Calu3 (cell line): ENCODE measurements around the gene DNAJB8. TPM values are rescaled to one million over a fixed set of nuclear protein-coding genes. Genes with fewer than 3 reads are reported as not detected.

Source experiments
- BruUV-seq: library from RNA; stranded (reverse); fragments of 400-500 nt; replicated peaks from 2 replicates; lab custom pipeline; 2021; lab: Mats Ljungman, UMichigan
- CTCF ChIA-PET: fragments of 300-600 bp; sonication (Branson Sonifier 250); formaldehyde crosslinking; loops from one replicate; lab custom pipeline; 2022; ENCODE audit warnings: antibody characterized with exemption; lab: Charles Lee
- DNase-seq: peaks from one replicate; pipeline ENCODE4 v3.0.0; 2022
- H3K27ac Mint-ChIP-seq: one replicate; pipeline ENCODE4 v1.8.0; 2022; ENCODE audit warnings: mixed read lengths; ENCODE audit not compliant: unreplicated experiment
- H3K27me3 Mint-ChIP-seq: one replicate; pipeline ENCODE4 v1.8.0; 2022; ENCODE audit warnings: mixed read lengths; ENCODE audit not compliant: unreplicated experiment
- H3K36me3 Mint-ChIP-seq: one replicate; pipeline ENCODE4 v1.8.0; 2022; ENCODE audit warnings: mild to moderate bottlenecking, moderate library complexity, mixed read lengths; ENCODE audit not compliant: insufficient read depth, unreplicated experiment
- H3K4me1 Mint-ChIP-seq: one replicate; pipeline ENCODE4 v1.8.0; 2022; ENCODE audit warnings: mild to moderate bottlenecking, low read depth, mixed read lengths; ENCODE audit not compliant: unreplicated experiment
- H3K4me3 Mint-ChIP-seq: one replicate; pipeline ENCODE4 v1.8.0; 2022; ENCODE audit warnings: mild to moderate bottlenecking, low read depth, moderate library complexity, mixed read lengths; ENCODE audit not compliant: unreplicated experiment
- H3K9me3 Mint-ChIP-seq: one replicate; pipeline ENCODE4 v1.8.0; 2022; ENCODE audit warnings: low read depth, mixed read lengths; ENCODE audit not compliant: unreplicated experiment
- CTCF ChIP-seq: fragments of 200-600 bp; IDR thresholded peaks from one replicate; pipeline ENCODE4 v1.8.0; 2022; ENCODE audit warnings: antibody characterized with exemption; ENCODE audit not compliant: unreplicated experiment
- intact Hi-C: fragments of 100-400 bp; cut with micrococcal nuclease; formaldehyde crosslinking; loops from one replicate; pipeline ENCODE4 v1.10.0; 2022; ENCODE audit not compliant: unreplicated experiment
- total RNA-seq: library from RNA; stranded (reverse); gene quantifications from 2 replicates; pipeline ENCODE4 v1.2.3, GENCODE V29; 2022

The DNAJB8 gene
- total RNA-seq, 1 experiment from 2014 or later: not detected

- CTCF ChIA-PET: no interaction called here
- DNase-seq: no peak
- BruUV-seq: no TSS peak
- Mint-ChIP-seq H3K4me1 (no peaks in the 10 kb centered on the region), H3K36me3 (no peaks in the 10 kb centered on the region), H3K27ac (no peak overlapping the region), H3K9me3 (no peaks in the 10 kb centered on the region), H3K4me3 (no peak overlapping the region), H3K27me3 (peaks cover 92% of the 10 kb centered on the region)
- intact Hi-C loops: no loop called here
- no peak for TF ChIP-seq CTCF
Measured at GRCh38 chr3:128442949-128443348, 23.7 kb downstream of the DNAJB8 start.

GRCh38 chr3:128442070-128442469 lies 24.6 kb downstream of the DNAJB8 start:
- Mint-ChIP-seq H3K9me3 (no peaks in the 10 kb centered on the region), H3K27ac (no peak overlapping the region), H3K36me3 (no peaks in the 10 kb centered on the region), H3K4me1 (no peaks in the 10 kb centered on the region), H3K4me3 (no peak overlapping the region), H3K27me3 (peaks cover 83% of the 10 kb centered on the region)
- CTCF ChIA-PET: no interaction called here
- no peak for TF ChIP-seq CTCF
- DNase-seq: no peak
- intact Hi-C loops: no loop called here
- BruUV-seq: no TSS peak

GRCh38 chr3:128439226-128439625 lies 27.5 kb downstream of the DNAJB8 start:
- no peak for TF ChIP-seq CTCF
- H3K27ac Mint-ChIP-seq: no peak overlapping the region
- BruUV-seq: no TSS peak
- no peaks in the 10 kb centered on the region for H3K9me3 Mint-ChIP-seq
- H3K4me3 Mint-ChIP-seq: no peak overlapping the region
- H3K27me3 Mint-ChIP-seq: peaks cover 55% of the 10 kb centered on the region
- peaks cover 12% of the 10 kb centered on the region for H3K4me1 Mint-ChIP-seq
- intact Hi-C loops: no loop called here
- H3K36me3 Mint-ChIP-seq: peaks cover 7% of the 10 kb centered on the region
- CTCF ChIA-PET: no interaction called here
- DNase-seq: no peak

- peaks cover 49% of the 10 kb centered on the region for H3K27me3 Mint-ChIP-seq
- BruUV-seq: no TSS peak
- H3K27ac Mint-ChIP-seq: no peak overlapping the region
- CTCF ChIA-PET: interaction anchor here (0.8 kb wide), 1 partner anchor 9 kb away, joined by 4 read pairs; no protein-coding TSS in a partner anchor
- H3K4me1 Mint-ChIP-seq: peaks cover 12% of the 10 kb centered on the region
- intact Hi-C loops: no loop called here
- DNase-seq: no peak
- peaks cover 7% of the 10 kb centered on the region for H3K36me3 Mint-ChIP-seq
- peak; percentile 53 for TF ChIP-seq CTCF
- no peaks in the 10 kb centered on the region for H3K9me3 Mint-ChIP-seq
- H3K4me3 Mint-ChIP-seq: no peak overlapping the region
Measured at GRCh38 chr3:128438488-128439072, 28.1 kb downstream of the DNAJB8 start.
